Endothelial cell of umbilical vein (primary cell): ENCODE results near the gene BMP8A.

Experiments used
- CTCF ChIP-seq, 2 donors: IDR thresholded peaks; 1 replicate in 1 of 2; 2 replicates in 1 of 2; pipeline ENCODE4 v1.5.1; 2011; ENCODE audit warnings: low read length in 2 of 2, mild to moderate bottlenecking in 2 of 2, moderate library complexity in 2 of 2, control low read depth in 1 of 2, inconsistent platforms in 1 of 2, low read depth in 1 of 2; ENCODE audit not compliant: insufficient read depth in 1 of 2; ENCODE audit errors: extremely low read depth in 1 of 2
- GATA2 ChIP-seq: IDR thresholded peaks from 2 replicates; pipeline ENCODE4 v1.7.0; 2011; ENCODE audit warnings: low read depth, mild to moderate bottlenecking, moderate library complexity, mixed read lengths, low read length; ENCODE audit not compliant: insufficient read length, insufficient read depth
- POLR2AphosphoS5 ChIP-seq: IDR thresholded peaks from 2 replicates; pipeline ENCODE4 v1.6.1; 2012; ENCODE audit warnings: low read depth, mild to moderate bottlenecking, control low read depth, low read length, moderate library complexity; ENCODE audit not compliant: insufficient read depth

- no peak for TF ChIP-seq CTCF (IDR thresholded peaks at IDR 0.05; ENCODE audit: extremely low read depth in 1 of 2, insufficient read depth in 1 of 2, low read depth in 1 of 2, low read length in 2 of 2)
- peak; percentile 37 for TF ChIP-seq GATA2
- no peak for TF ChIP-seq POLR2AphosphoS5
Observed at GRCh38 chr1:39450956-39451606, 40.4 kb upstream of the BMP8A start.
